Osteoblast (primary cell): ENCODE results near the gene NUDT14. TPM values are rescaled to one million over a fixed set of nuclear protein-coding genes. Genes with fewer than 3 reads are reported as not detected.
A peak's percentile ranks its signal among the peaks of the same experiment; 100 is the strongest.

Experiments
- DNase-seq: peaks from one replicate; pipeline ENCODE4 v3.0.0; 2011; ENCODE audit warnings: low spot score, mixed read lengths; ENCODE audit not compliant: insufficient read length; ENCODE audit errors: missing footprints
- H2AFZ ChIP-seq: 2 replicates; pipeline ENCODE4 v1.6.0; 2011; ENCODE audit warnings: mild to moderate bottlenecking, low read length
- H3K27ac ChIP-seq: 2 replicates; pipeline ENCODE4 v1.5.1; 2011; ENCODE audit warnings: mild to moderate bottlenecking, low read depth, low read length, moderate library complexity
- H3K27me3 ChIP-seq: 2 replicates; pipeline ENCODE4 v1.6.0; 2012; ENCODE audit warnings: mild to moderate bottlenecking, control low read depth, inconsistent platforms, low read length, moderate library complexity; ENCODE audit not compliant: insufficient read depth
- H3K36me3 ChIP-seq: 2 replicates; pipeline ENCODE4 v1.5.1; 2011; ENCODE audit warnings: mild to moderate bottlenecking, low read length, control low read depth, moderate library complexity; ENCODE audit not compliant: insufficient read depth
- H3K4me1 ChIP-seq: 2 replicates; pipeline ENCODE4 v1.5.1; 2011; ENCODE audit warnings: mild to moderate bottlenecking, low read length, control low read depth, moderate library complexity; ENCODE audit not compliant: insufficient read depth
- H3K4me2 ChIP-seq: 2 replicates; pipeline ENCODE4 v1.6.0; 2011; ENCODE audit warnings: mild to moderate bottlenecking, low read length; ENCODE audit not compliant: insufficient read depth
- H3K4me3 ChIP-seq: fragments of 200-600 bp; sonication (generic); 3 replicates; pipeline ENCODE4 v1.5.1; 2012; ENCODE audit warnings: mild to moderate bottlenecking, low read length, inconsistent platforms; ENCODE audit not compliant: insufficient read depth
- H3K79me2 ChIP-seq: 2 replicates; pipeline ENCODE4 v1.6.0; 2012; ENCODE audit warnings: mild to moderate bottlenecking, low read length, control low read depth, inconsistent platforms; ENCODE audit not compliant: insufficient read depth
- H3K9me3 ChIP-seq: 2 replicates; pipeline ENCODE4 v1.5.1; 2011; ENCODE audit warnings: low read depth, low read length, control low read depth
- H4K20me1 ChIP-seq: 2 replicates; pipeline ENCODE4 v1.6.0; 2012; ENCODE audit warnings: mild to moderate bottlenecking, low read length, control low read depth; ENCODE audit not compliant: insufficient read depth
- CTCF ChIP-seq: IDR thresholded peaks from 2 replicates; pipeline ENCODE4 v1.5.1; 2011; ENCODE audit warnings: mild to moderate bottlenecking, low read depth, low read length, moderate library complexity; ENCODE audit errors: extremely low read depth
- total RNA-seq: library from RNA; depleted of rRNA; stranded (reverse); fragments of >200 nt; gene quantifications from 2 replicates; pipeline ENCODE4 v1.2.3, GENCODE V29; 2012

NUDT14 gene
- total RNA-seq, 1 donor = 15.9 TPM

- no peaks in the 10 kb centered on the region for H3K36me3 ChIP-seq
- DNase-seq = peak; percentile 76
- H3K27ac ChIP-seq = no peak overlapping the region
- H4K20me1 ChIP-seq = no peaks in the 10 kb centered on the region
- H3K4me2 ChIP-seq = no peak overlapping the region
- H3K9me3 ChIP-seq = no peaks in the 10 kb centered on the region
- no peak overlapping the region for H3K4me3 ChIP-seq
- H3K4me1 ChIP-seq = no peaks in the 10 kb centered on the region
- H3K79me2 ChIP-seq = no peaks in the 10 kb centered on the region
- no peak overlapping the region for H2AFZ ChIP-seq
- no peaks in the 10 kb centered on the region for H3K27me3 ChIP-seq
- TF ChIP-seq CTCF = no peak
These were observed 35.5 kb downstream of the NUDT14 start for GRCh38 chr14:105145381-105146180.

GRCh38 chr14:105144666-105145380 is 36.3 kb downstream of the NUDT14 start:
- Histone ChIP-seq H3K36me3 (no peaks in the 10 kb centered on the region), H3K79me2 (no peaks in the 10 kb centered on the region), H3K4me1 (no peaks in the 10 kb centered on the region), H2AFZ (no peak overlapping the region), H3K4me3 (no peak overlapping the region), H3K4me2 (no peak overlapping the region), H3K27me3 (no peaks in the 10 kb centered on the region), H3K9me3 (peaks cover 5% of the 10 kb centered on the region), H4K20me1 (no peaks in the 10 kb centered on the region), H3K27ac (no peak overlapping the region)
- no peak for TF ChIP-seq CTCF
- DNase-seq = peak; percentile 81

- Histone ChIP-seq H3K9me3 (peaks cover 8% of the 10 kb centered on the region), H3K27me3 (no peaks in the 10 kb centered on the region), H2AFZ (no peak overlapping the region), H4K20me1 (no peaks in the 10 kb centered on the region), H3K4me3 (no peak overlapping the region), H3K4me1 (no peaks in the 10 kb centered on the region), H3K36me3 (no peaks in the 10 kb centered on the region), H3K79me2 (no peaks in the 10 kb centered on the region), H3K4me2 (no peak overlapping the region), H3K27ac (no peak overlapping the region)
- no peak for TF ChIP-seq CTCF
- peak; percentile 73 for DNase-seq
These were observed 37.0 kb downstream of the NUDT14 start for GRCh38 chr14:105144026-105144665.
